ENCODE results near the gene GRM4.

DNA sequence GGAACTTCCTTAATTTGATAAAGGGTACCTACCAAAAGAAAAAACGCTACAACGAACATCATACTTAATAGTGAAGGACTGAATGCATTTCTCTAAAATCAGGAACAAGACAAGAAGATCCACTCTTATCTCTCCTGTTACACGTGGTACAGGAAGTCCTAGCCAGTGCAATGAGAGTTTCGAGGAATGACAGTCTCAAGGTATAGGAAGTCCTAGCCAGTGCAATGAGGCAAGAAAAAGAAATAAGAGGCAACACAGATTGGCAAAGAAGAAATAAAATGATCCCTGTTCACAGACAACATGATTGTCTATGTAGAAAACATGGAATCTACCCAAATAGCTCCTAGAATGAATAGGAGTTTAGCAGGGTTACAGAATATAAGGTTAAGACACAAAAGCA lies 174.3 kb downstream of the GRM4 start:
- TF ChIP-seq ZNF274 (IDR thresholded peaks at IDR 0.05; ENCODE audit: low read depth, low read length) (no peak), SUZ12 (IDR thresholded peaks at IDR 0.05; ENCODE audit: extremely low read depth, insufficient read depth, insufficient read length) (no peak), YY1 (IDR thresholded peaks at IDR 0.05; ENCODE audit: insufficient read depth, insufficient read length) (no peak)
